SK-MEL-5 (cell line): ENCODE results near the gene LCE1D. TPM values are rescaled to one million over a fixed set of nuclear protein-coding genes. Genes with fewer than 3 reads are reported as not detected.

ENCODE experiments used
- DNase-seq: peaks from one replicate; pipeline ENCODE4 v3.0.0-alpha.2; 2016; ENCODE audit warnings: low read depth, low spot score
- in situ Hi-C: cut with HindIII; loops from 2 replicates; pipeline ENCODE4 v1.10.0; 2016; ENCODE audit warnings: low sequenced_read_pairs, high pct_unique_total_duplicates, low pct_unique_long_range_greater_than_20kb
- polyA plus RNA-seq, 2 experiments: library from polyadenylated mRNA; depleted of rRNA; stranded (reverse); fragments of >200 nt; gene quantifications; 2 replicates each; pipeline ENCODE4 v1.2.3, GENCODE V29; 2015
- total RNA-seq: library from RNA; depleted of rRNA; stranded (reverse); fragments of >200 nt; shearing (Covaris generic); gene quantifications from 2 replicates; pipeline ENCODE4 v1.2.3, GENCODE V29; 2014; rRNA removed

The LCE1D gene
- total RNA-seq, result not detected in 2 replicates
- polyA plus RNA-seq (2015; cell fraction: cytosol; rRNA removed), result not detected in 2 replicates
- not detected in 2 replicates for polyA plus RNA-seq (2015; cell fraction: nucleus; rRNA removed)

DNA sequence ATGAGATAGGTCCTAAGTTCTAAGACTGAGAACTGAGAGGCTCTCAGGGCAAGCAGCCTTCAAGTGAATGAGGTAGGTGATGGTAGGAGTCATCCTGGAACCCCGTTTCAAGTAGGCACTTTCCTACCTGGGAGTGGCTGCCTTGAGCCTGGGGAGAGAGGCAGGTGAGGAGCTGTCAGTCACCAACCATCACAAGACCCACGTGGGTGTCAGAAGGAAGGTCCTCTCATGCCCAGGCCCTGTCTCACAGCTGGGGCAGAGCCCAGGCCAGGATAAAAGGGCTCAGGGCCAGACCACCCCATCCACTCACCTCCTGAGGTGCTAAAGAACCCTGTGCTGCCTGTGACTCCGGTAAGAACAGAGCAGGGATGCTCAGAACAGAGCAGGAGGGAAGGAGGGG is at the start of gene LCE1D:
TSS of gene LCE1D (plus strand) at position 301 of the 400 bp plus-strand sequence. CDS start 1,074 bp downstream, outside the sequence.
- no peak for DNase-seq
- in situ Hi-C loops, result no loop called here

GRCh38 chr1:152747831-152748230 is 48.7 kb upstream of the LCE1D start:
- in situ Hi-C loops, result no loop called here
- DNase-seq, result no peak

DNA sequence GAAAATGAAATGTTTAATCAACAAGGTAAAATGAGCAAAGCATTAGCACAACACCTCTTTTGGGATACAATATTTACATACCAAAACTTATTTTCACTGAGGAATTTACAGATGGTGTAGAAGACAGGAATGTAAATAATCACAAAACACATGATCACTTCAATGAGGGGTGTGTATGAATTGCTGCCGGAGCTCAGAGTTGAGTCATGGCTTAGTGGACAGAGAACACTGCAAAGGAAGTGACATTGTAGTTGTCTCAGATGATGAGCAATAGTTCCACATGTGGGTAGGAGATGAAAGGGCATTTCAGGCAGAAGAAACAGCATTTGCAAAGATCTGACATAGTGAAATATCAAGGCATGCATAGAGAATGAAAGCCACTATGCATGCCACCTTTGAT is 44.3 kb upstream of the LCE1D start:
- peak; percentile 46 for DNase-seq
- in situ Hi-C loops, result no loop called here

- no peak for DNase-seq
- in situ Hi-C loops, result no loop called here
Measured at GRCh38 chr1:152753586-152753985, 42.9 kb upstream of the LCE1D start.

DNA sequence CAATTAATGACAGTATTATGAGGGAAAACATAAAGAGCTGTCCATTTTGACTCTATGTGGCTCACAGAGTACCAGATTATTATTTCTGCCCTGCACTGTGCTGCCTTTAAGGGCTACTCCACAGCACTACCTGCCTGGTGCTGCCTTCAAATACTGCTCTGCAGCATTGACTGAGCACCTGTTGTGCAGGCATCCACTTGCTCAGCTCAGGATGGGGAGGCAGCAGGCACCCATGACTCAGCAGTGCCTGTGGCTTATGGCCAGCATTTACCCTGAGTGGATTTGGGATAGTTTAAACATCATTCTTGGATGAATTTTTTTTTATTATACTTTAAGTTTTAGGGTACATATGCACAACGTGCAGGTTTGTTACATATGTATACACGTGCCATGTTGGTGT is 39.6 kb upstream of the LCE1D start:
- DNase-seq, result no peak
- in situ Hi-C loops, result no loop called here

- no peak for DNase-seq
- in situ Hi-C loops, result no loop called here
Measured at GRCh38 chr1:152757747-152758146, 38.8 kb upstream of the LCE1D start, which contains the start of gene KPRP. Gene KPRP (plus strand): TSS chr1:152758025. CDS start chr1:152759589, 1,564 bp downstream.

DNA sequence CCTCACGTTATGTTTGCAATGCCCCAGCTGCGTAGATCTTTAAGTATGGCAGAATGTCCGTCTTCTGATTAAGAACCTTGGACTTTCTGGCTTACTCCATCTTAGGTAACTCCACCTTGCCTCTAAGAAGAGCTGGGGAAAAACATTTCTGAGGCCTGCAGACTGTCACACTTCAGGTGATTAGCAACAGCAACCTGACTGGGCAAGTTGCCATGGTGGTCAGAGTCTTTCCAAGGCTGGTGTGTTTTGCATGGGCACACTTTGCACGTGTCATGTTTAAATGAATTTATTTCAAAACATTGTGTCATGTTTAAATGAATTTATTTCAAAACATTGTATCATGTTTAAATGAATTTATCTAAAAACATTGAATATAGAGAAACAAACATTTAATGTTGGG is 37.9 kb upstream of the LCE1D start:
- in situ Hi-C loops, result no loop called here
- no peak for DNase-seq

GRCh38 chr1:152759453-152760173 is 36.9 kb upstream of the LCE1D start:
- DNase-seq, result no peak
- in situ Hi-C loops, result no loop called here

DNA sequence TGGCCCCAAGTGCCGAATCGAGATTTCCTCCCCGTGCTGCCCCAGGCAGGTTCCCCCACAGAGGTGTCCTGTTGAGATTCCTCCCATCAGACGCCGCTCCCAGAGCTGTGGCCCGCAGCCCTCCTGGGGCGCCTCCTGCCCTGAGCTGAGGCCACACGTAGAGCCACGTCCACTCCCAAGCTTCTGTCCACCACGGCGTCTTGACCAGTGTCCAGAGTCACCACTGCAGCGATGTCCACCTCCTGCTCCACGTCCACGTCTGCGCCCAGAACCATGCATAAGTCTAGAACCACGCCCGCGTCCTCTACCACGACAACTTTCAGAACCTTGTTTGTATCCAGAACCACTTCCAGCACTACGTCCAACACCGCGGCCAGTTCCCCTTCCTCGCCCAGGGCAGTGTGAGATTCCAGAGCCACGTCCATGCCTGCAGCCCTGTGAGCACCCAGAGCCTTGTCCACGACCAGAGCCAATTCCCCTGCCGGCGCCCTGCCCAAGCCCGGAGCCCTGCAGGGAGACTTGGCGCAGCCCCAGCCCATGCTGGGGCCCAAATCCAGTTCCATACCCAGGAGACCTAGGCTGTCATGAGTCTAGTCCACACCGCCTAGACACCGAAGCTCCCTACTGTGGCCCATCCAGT is 35.9 kb upstream of the LCE1D start:
- DNase-seq, result no peak
- in situ Hi-C loops, result no loop called here

GRCh38 chr1:152761609-152762213 is 34.8 kb upstream of the LCE1D start:
- in situ Hi-C loops, result no loop called here
- no peak for DNase-seq

DNA sequence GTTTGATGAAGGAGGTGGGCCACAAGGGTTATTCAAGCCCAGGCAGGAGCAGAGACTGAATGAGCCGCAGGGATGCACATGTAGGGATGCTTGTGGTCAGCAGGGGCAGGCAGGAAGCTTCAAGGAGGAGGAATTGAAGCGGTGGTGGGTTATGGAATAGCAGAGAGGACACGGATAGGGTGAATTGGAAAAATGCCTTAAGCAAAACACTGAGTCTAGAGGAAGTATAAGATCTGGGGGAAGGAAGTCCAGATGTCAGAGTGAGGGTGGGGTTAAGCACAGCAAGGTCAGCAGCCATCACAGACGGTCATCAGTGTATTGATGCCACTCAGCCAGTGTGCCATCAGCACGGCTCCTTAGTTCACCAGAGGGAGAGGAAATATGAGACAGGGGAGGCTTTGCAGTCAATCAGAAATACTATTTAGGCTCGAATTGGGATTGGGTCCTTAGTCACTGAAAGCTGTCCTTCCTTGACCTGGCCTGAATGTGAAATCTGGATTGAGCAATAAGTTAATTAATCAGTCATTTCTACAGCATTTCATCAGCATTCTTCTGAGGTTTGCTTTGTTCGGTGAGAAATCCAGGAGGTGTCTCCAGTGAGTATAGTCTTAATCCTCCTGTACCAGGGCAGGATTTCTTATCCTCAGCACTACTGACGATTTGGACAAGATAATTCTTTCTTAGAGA is 27.5 kb upstream of the LCE1D start:
- peak; percentile 26 for DNase-seq
- in situ Hi-C loops, result no loop called here

DNA sequence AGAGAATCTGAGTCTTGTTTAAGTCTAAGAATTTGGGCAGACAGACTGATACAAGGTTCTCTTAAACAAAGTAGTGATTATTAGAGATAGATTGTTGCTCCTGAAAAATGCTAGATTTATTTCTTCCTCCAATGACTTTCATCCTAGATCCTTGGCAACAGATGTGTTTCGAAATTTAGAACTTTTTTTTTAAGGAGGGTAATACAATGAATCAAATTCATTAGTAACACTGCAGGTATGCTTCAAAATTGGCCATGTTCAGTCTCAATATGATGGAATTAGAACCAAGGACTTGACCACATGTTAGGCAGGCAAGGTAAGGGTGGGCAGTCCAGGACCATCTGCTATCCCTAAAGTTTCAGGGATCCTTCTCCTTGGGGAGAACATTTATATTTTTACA is 26.1 kb upstream of the LCE1D start:
- in situ Hi-C loops, result no loop called here
- DNase-seq, result no peak

GRCh38 chr1:152774875-152775274 is 21.6 kb upstream of the LCE1D start, which contains the start of gene LCE1F:
Gene LCE1F (plus strand): TSS chr1:152775140. CDS start chr1:152776372, 1,232 bp downstream.
- peak; percentile 30 for DNase-seq
- in situ Hi-C loops, result no loop called here

DNA sequence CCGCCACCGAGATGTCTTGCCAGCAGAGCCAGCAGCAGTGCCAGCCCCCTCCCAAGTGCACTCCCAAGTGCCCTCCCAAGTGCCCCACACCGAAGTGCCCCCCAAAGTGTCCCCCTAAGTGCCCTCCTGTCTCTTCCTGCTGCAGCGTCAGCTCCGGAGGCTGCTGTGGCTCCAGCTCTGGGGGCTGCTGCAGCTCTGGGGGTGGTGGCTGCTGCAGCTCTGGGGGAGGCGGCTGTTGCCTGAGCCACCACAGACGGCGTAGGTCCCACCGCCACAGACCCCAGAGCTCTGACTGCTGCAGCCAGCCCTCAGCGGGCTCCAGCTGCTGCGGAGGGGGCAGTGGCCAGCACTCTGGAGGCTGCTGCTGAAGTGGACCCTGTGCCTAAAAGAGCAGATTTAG is 20.2 kb upstream of the LCE1D start:
- no peak for DNase-seq
- in situ Hi-C loops, result no loop called here

- in situ Hi-C loops, result no loop called here
- DNase-seq, result peak; percentile 80
Measured at GRCh38 chr1:152777510-152778137, 18.9 kb upstream of the LCE1D start.

GRCh38 chr1:152783095-152783494 is 13.4 kb upstream of the LCE1D start:
- DNase-seq, result no peak
- in situ Hi-C loops, result no loop called here

- DNase-seq, result no peak
- in situ Hi-C loops, result no loop called here
Measured at GRCh38 chr1:152786077-152786476, 10.4 kb upstream of the LCE1D start, which contains the start of gene LCE1E. Gene LCE1E (plus strand): TSS chr1:152786257. CDS start chr1:152787300, 1,043 bp downstream.
